B cell (primary cell): ENCODE measurements around the gene TMEM203. TPM values are rescaled to one million over a fixed set of nuclear protein-coding genes. Genes with fewer than 3 reads are reported as not detected.

Experiments used
- ATAC-seq: fragments of 200-7000 bp; cut with Tn5 transposase; one replicate; pipeline ENCODE4 v1.10.0; 2021; ENCODE audit warnings: low read depth, mild to moderate bottlenecking, moderate number of reproducible peaks, moderate library complexity
- CTCF ChIA-PET: fragments of 350-600 bp; sonication (Branson Sonifier 250); formaldehyde crosslinking; loops from one replicate; lab custom pipeline; 2021; ENCODE audit warnings: antibody characterized with exemption, inconsistent platforms; lab: Charles Lee
- POLR2A ChIA-PET: fragments of 350-600 bp; sonication (Branson Sonifier 250); formaldehyde crosslinking; loops from one replicate; lab custom pipeline; 2021; ENCODE audit warnings: antibody characterized with exemption; lab: Charles Lee
- DNase-seq: peaks from one replicate; pipeline ENCODE4 v3.0.0; 2013
- H2AFZ ChIP-seq: 2 replicates; pipeline ENCODE4 v1.6.1; 2012; ENCODE audit warnings: mild to moderate bottlenecking, low read depth, low read length; ENCODE audit not compliant: insufficient read depth, poor library complexity, severe bottlenecking
- H3K27ac ChIP-seq, 2 donors: 1 replicate in 1 of 2; 2 replicates in 1 of 2; pipeline ENCODE4 v1.5.1; 2012 to 2013; ENCODE audit warnings: low read length in 2 of 2, mild to moderate bottlenecking in 2 of 2, moderate library complexity in 1 of 2
- H3K27me3 ChIP-seq, 4 experiments: fragments of 200-600 bp in 1 of 4; sonication (generic) in 1 of 4; replicated peaks in 1 of 4; 1 replicate in 2 of 4; 2 replicates in 2 of 4; pipeline versions ENCODE4 v1.6.1 to v1.7.0; 2013 to 2016; ENCODE audit warnings: low read length in 3 of 4, mild to moderate bottlenecking in 2 of 4, mixed read lengths in 1 of 4, moderate library complexity in 1 of 4; ENCODE audit not compliant: insufficient read depth in 4 of 4, control insufficient read depth in 3 of 4; ENCODE audit errors: control extremely low read depth in 1 of 4
- H3K36me3 ChIP-seq, 2 experiments: replicated peaks in 1 of 2; 1 replicate in 1 of 2; 2 replicates in 1 of 2; pipeline versions ENCODE4 v1.6.1 to v1.7.1; 2013; ENCODE audit warnings: low read length in 1 of 2; ENCODE audit not compliant: insufficient read depth in 2 of 2, control insufficient read depth in 1 of 2; ENCODE audit errors: control extremely low read depth in 1 of 2, extremely low read depth in 1 of 2
- H3K4me1 ChIP-seq, 2 donors: fragments of 200-600 bp in 1 of 2; sonication (generic) in 1 of 2; 1 replicate in 1 of 2; 2 replicates in 1 of 2; pipeline versions ENCODE4 v1.5.1 to v1.6.1; 2013 to 2017; ENCODE audit warnings: low read length in 2 of 2; ENCODE audit not compliant: control insufficient read depth in 2 of 2, insufficient read depth in 2 of 2
- H3K4me2 ChIP-seq: replicated peaks from 2 replicates; pipeline ENCODE3; 2012; ENCODE audit warnings: mild to moderate bottlenecking, low read depth, low read length; ENCODE audit not compliant: poor library complexity, severe bottlenecking
- H3K4me3 ChIP-seq, 5 experiments: fragments of 200-600 bp in 1 of 5; sonication (generic) in 1 of 5; 1 replicate in 3 of 5; 2 replicates in 2 of 5; pipeline versions ENCODE4 v1.5.1 to v1.7.0; 2011 to 2016; ENCODE audit warnings: low read length in 4 of 5, mild to moderate bottlenecking in 4 of 5, low read depth in 2 of 5, control low read depth in 1 of 5, moderate library complexity in 1 of 5; ENCODE audit not compliant: insufficient read depth in 1 of 5; ENCODE audit errors: control extremely low read depth in 1 of 5, extremely low read depth in 1 of 5
- H3K79me2 ChIP-seq: fragments of 200-600 bp; sonication (generic); one replicate; pipeline ENCODE4 v1.6.0; 2016; ENCODE audit warnings: low read length; ENCODE audit not compliant: control insufficient read depth, insufficient read depth
- H3K9ac ChIP-seq: fragments of 200-600 bp; sonication (generic); 2 replicates; pipeline ENCODE4 v1.6.1; 2017; ENCODE audit warnings: mild to moderate bottlenecking, low read length, moderate library complexity
- H3K9me3 ChIP-seq, 3 donors: one replicate each; pipeline versions ENCODE4 v1.6.1 to v1.7.1; 2013; ENCODE audit warnings: low read length in 2 of 3; ENCODE audit not compliant: control insufficient read depth in 2 of 3, insufficient read depth in 1 of 3; ENCODE audit errors: control extremely low read depth in 1 of 3
- H4K20me1 ChIP-seq: 2 replicates; pipeline ENCODE4 v1.6.0; 2012; ENCODE audit warnings: mild to moderate bottlenecking, low read length; ENCODE audit not compliant: insufficient read depth, control insufficient read depth, poor library complexity, severe bottlenecking
- H3K27ac Mint-ChIP-seq: one replicate; pipeline ENCODE4 v1.8.0; 2021; ENCODE audit warnings: mixed read lengths
- H3K27me3 Mint-ChIP-seq: one replicate; pipeline ENCODE4 v1.8.0; 2021; ENCODE audit warnings: mixed read lengths
- H3K4me1 Mint-ChIP-seq: one replicate; pipeline ENCODE4 v1.8.0; 2021; ENCODE audit warnings: mixed read lengths
- H3K4me3 Mint-ChIP-seq: one replicate; pipeline ENCODE4 v1.8.0; 2021; ENCODE audit warnings: mixed read lengths
- H3K9me3 Mint-ChIP-seq: one replicate; pipeline ENCODE4 v1.8.0; 2022; ENCODE audit warnings: mixed read lengths; ENCODE audit not compliant: insufficient read depth
- EZH2 ChIP-seq: IDR thresholded peaks from 2 replicates; pipeline ENCODE4 v1.6.1; 2012; ENCODE audit warnings: borderline replicate concordance, low read depth, mild to moderate bottlenecking, moderate library complexity, low read length; ENCODE audit not compliant: insufficient read depth, poor library complexity, severe bottlenecking
- WGBS: methylation state at CpG from one replicate; pipeline ENCODE4 v1.1.5; 2013; ENCODE audit warnings: missing lambda C conversion rate; ENCODE audit not compliant: insufficient coverage; 5-methylcytosine and 5-hydroxymethylcytosine counted together
- intact Hi-C: fragments of 100-400 bp; cut with micrococcal nuclease; formaldehyde crosslinking; loops from one replicate; pipeline ENCODE4 v1.10.0; 2022
- polyA plus RNA-seq: library from polyadenylated mRNA; depleted of rRNA; stranded (reverse); fragments of >200 nt; gene quantifications from 2 replicates; pipeline ENCODE4 v1.2.3, GENCODE V29; 2012
- total RNA-seq, 2 donors: library from RNA; stranded (reverse); fragments of 120-200 nt in 1 of 2; gene quantifications; 1 replicate in 1 of 2; 2 replicates in 1 of 2; pipeline versions ENCODE4 v1.2.3 to v1.2.4, GENCODE V29; 2013 to 2022
- TF ChIP-seq, protein P1 (sequence below): fragments of 200-600 bp; IDR thresholded peaks from one replicate; pipeline ENCODE4 v1.8.0; 2022; ENCODE audit warnings: antibody characterized with exemption, mild to moderate bottlenecking

Gene TMEM203
- total and polyA plus RNA-seq, 2 donors (not counting 1 experiment from before 2014, with no cell fraction given), result 20.6 to 35.7 TPM

DNA sequence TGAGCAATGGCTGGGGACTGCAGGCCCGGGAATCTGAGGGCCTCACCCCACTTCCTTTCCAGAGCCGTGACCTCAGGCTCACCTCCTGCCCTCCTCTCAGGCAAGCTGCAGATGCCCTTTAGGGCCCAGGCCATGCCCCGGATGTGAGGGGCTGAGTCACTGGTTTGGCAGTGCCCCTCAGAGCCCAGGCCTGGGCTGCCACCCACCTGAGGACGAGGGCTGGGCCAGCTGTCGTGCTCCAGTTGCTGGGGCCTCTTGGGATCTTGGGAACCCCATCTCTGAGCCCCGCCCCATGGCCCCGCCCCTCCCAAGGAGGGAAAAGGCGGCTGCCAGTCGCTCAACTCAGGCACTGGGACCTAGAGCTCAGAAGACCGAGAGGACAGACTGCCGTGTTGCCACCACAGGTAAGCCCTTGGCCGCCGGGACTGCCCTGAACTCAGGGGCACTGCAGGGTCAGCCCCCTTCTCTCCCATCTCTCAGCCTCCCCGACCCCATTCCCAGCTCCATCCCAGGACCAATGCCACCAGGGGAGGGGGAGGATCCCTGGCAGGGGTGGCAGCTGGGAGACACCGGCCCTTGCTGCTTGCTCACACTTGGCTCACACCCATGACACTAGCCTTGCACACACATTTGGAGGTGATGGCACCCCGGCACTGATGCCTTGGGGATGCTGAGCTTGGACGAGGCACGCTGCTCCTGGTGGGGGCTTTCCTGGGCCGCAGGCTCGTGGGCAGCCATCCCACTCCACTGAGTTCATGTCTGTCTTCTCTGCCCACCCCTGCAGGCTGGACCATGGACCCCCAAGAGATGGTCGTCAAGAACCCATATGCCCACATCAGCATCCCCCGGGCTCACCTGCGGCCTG, 19.6 kb upstream of the TMEM203 start, which contains the start of gene CYSRT1:
TSS of gene CYSRT1 (plus strand) at position 345 of the 865 bp plus-strand sequence. CDS start at position 793, 448 bp downstream.
- TF ChIP-seq, protein P1, sequence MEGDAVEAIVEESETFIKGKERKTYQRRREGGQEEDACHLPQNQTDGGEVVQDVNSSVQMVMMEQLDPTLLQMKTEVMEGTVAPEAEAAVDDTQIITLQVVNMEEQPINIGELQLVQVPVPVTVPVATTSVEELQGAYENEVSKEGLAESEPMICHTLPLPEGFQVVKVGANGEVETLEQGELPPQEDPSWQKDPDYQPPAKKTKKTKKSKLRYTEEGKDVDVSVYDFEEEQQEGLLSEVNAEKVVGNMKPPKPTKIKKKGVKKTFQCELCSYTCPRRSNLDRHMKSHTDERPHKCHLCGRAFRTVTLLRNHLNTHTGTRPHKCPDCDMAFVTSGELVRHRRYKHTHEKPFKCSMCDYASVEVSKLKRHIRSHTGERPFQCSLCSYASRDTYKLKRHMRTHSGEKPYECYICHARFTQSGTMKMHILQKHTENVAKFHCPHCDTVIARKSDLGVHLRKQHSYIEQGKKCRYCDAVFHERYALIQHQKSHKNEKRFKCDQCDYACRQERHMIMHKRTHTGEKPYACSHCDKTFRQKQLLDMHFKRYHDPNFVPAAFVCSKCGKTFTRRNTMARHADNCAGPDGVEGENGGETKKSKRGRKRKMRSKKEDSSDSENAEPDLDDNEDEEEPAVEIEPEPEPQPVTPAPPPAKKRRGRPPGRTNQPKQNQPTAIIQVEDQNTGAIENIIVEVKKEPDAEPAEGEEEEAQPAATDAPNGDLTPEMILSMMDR, result no peak
- no peak for TF ChIP-seq EZH2
- peak within 1 kb of the TSS; percentile 96 for H2AFZ ChIP-seq
- H3K4me1 ChIP-seq, result peaks cover 13 to 32% of the 10 kb centered on the region in 2 donors
- no peaks in the 10 kb centered on the region for H3K9me3 Mint-ChIP-seq
- no peaks in the 10 kb centered on the region for H3K36me3 ChIP-seq
- peak within 1 kb of the TSS; percentile 75 for H3K9ac ChIP-seq
- intact Hi-C loops, result loop anchor here (5.0 kb wide), 1 partner anchor 382 kb away; the partner anchor contains the start of gene ARRDC1
- H4K20me1 ChIP-seq, result no peaks in the 10 kb centered on the region
- ChIA-PET CTCF (interaction anchor here (0.8 to 7.0 kb wide), 7 partner anchors 13 to 196 kb away, joined by 3 to 76 read pairs (median 4); partner anchors contain the start of genes ANAPC2, NELFB, SSNA1 and TUBB4B), POLR2A (interaction anchor here (1.5 to 3.1 kb wide), 2 partner anchors 10 to 11 kb away, joined by 7 to 10 read pairs; no protein-coding TSS in a partner anchor)
- H3K27ac ChIP-seq, result peak within 1 kb of the TSS; percentile 79 to 91
- 53% methylated on average over 22 of the region's 23 CpGs for WGBS
- H3K4me1 Mint-ChIP-seq, result peaks cover 16% of the 10 kb centered on the region
- peak within 1 kb of the TSS; percentile 36 to 77 (median 71) for H3K4me3 ChIP-seq
- H3K27ac Mint-ChIP-seq, result peak within 1 kb of the TSS; percentile 82
- peak within 1 kb of the TSS; percentile 95 for H3K4me2 ChIP-seq
- DNase-seq (peak; percentile 32), ATAC-seq (no peak)
- H3K27me3 Mint-ChIP-seq, result peaks cover 4% of the 10 kb centered on the region
- H3K27me3 ChIP-seq, result peaks cover 0 to 28% (median 2%) of the 10 kb centered on the region in 4 experiments
- H3K4me3 Mint-ChIP-seq, result peak within 1 kb of the TSS; percentile 86
- H3K79me2 ChIP-seq, result no peaks in the 10 kb centered on the region
- H3K9me3 ChIP-seq, result no peaks in the 10 kb centered on the region
